Measurements from ENCODE around the gene EYA2. TPM values are rescaled to one million over a fixed set of nuclear protein-coding genes. Genes with fewer than 3 reads are reported as not detected.

EYA2 gene
- total RNA-seq, 1 experiment from 2014 or later = 0.25 TPM

DNA sequence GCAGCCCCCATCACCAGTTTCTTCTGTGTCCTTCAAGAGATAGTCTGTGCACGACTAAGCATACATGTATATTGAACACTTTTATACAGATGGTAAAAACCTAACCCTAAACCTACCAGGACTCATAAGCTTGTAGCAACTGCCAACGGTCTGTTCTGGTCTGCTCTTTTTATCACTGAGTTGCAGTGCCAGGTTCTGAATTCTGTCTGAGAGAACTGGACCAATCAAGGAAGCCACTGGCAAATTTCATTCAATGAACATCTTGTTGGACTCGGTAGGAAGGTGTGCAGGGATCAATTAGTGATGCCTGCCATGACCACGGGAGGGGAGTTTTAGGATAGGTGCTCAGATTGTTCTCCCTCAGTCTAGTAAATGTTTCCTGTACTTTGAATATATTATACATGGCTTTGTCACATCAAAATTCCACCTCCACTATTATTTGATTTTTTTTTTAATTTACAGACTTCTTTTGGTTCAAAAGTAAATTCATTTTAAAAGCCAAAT lies 146.8 kb downstream of the EYA2 start:
- no TSS peak for BruUV-seq (replicated peaks)
- Histone ChIP-seq H3K36me3 (ENCODE audit: control insufficient read depth, insufficient read depth, low read length) (no peaks in the 10 kb centered on the region), H3K4me3 (ENCODE audit: low read depth, low read length) (no peak overlapping the region), H3K9me3 (peaks cover 5% of the 10 kb centered on the region; the same call in 1 of the 2 replicates), H3K4me1 (no peaks in the 10 kb centered on the region), H3K27me3 (replicated peaks; ENCODE audit: control insufficient read depth, insufficient read depth, low read length) (no peaks in the 10 kb centered on the region)
- Mint-ChIP-seq H3K27ac (ENCODE audit: unreplicated experiment) (no peak overlapping the region), H3K4me3 (ENCODE audit: unreplicated experiment) (no peak overlapping the region), H3K4me1 (ENCODE audit: low read depth, unreplicated experiment) (no peaks in the 10 kb centered on the region), H3K9me3 (ENCODE audit: unreplicated experiment) (peaks cover 26% of the 10 kb centered on the region), H3K36me3 (ENCODE audit: insufficient read depth, unreplicated experiment) (no peaks in the 10 kb centered on the region), H3K27me3 (ENCODE audit: insufficient read depth, unreplicated experiment) (peaks cover 10% of the 10 kb centered on the region)
- TF ChIP-seq, protein P1, sequence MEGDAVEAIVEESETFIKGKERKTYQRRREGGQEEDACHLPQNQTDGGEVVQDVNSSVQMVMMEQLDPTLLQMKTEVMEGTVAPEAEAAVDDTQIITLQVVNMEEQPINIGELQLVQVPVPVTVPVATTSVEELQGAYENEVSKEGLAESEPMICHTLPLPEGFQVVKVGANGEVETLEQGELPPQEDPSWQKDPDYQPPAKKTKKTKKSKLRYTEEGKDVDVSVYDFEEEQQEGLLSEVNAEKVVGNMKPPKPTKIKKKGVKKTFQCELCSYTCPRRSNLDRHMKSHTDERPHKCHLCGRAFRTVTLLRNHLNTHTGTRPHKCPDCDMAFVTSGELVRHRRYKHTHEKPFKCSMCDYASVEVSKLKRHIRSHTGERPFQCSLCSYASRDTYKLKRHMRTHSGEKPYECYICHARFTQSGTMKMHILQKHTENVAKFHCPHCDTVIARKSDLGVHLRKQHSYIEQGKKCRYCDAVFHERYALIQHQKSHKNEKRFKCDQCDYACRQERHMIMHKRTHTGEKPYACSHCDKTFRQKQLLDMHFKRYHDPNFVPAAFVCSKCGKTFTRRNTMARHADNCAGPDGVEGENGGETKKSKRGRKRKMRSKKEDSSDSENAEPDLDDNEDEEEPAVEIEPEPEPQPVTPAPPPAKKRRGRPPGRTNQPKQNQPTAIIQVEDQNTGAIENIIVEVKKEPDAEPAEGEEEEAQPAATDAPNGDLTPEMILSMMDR (IDR thresholded peaks at IDR 0.05; ENCODE audit: insufficient read depth in 1 of 2, low read depth in 1 of 2, low read length in 1 of 2, severe bottlenecking in 1 of 2, unreplicated experiment in 1 of 2) = no peak
- intact Hi-C loops (cut with micrococcal nuclease; ENCODE audit: unreplicated experiment) = no loop called here
- POLR2A ChIA-PET = no interaction called here
- DNase-seq = no peak
- CTCF ChIA-PET = no interaction called here

DNA sequence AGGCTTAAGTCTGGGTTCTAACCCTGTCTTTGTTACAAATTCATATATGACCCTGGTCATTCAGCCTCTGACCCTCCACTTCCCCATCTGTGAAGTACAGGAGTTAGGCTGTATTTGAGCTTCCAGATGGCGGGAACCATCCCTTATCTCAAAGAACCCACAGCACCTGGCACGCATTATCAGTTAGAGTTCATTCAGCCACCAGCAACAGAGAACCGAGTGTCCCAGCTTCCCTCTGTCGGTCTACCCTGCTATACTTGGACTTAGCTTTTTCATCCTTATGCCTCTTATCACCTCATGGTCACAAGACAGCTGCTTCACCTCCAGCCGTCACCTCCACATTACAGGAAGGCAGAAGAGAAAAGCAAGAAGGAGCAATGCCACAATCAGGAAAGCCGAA lies 147.8 kb downstream of the EYA2 start:
- intact Hi-C loops (cut with micrococcal nuclease; ENCODE audit: unreplicated experiment) = no loop called here
- Mint-ChIP-seq H3K27ac (ENCODE audit: unreplicated experiment) (no peak overlapping the region), H3K4me3 (ENCODE audit: unreplicated experiment) (no peak overlapping the region), H3K27me3 (ENCODE audit: insufficient read depth, unreplicated experiment) (peaks cover 13% of the 10 kb centered on the region), H3K9me3 (ENCODE audit: unreplicated experiment) (peaks cover 23% of the 10 kb centered on the region), H3K4me1 (ENCODE audit: low read depth, unreplicated experiment) (no peaks in the 10 kb centered on the region), H3K36me3 (ENCODE audit: insufficient read depth, unreplicated experiment) (no peaks in the 10 kb centered on the region)
- no TSS peak for BruUV-seq (replicated peaks)
- no peaks in the 10 kb centered on the region for H3K27me3 ChIP-seq (replicated peaks; ENCODE audit: control insufficient read depth, insufficient read depth, low read length)
- TF ChIP-seq, protein P1 (IDR thresholded peaks at IDR 0.05; ENCODE audit: insufficient read depth in 1 of 2, low read depth in 1 of 2, low read length in 1 of 2, severe bottlenecking in 1 of 2, unreplicated experiment in 1 of 2) = no peak
- H3K36me3 ChIP-seq (ENCODE audit: control insufficient read depth, insufficient read depth, low read length) = no peaks in the 10 kb centered on the region
- no peak overlapping the region for H3K4me3 ChIP-seq (ENCODE audit: low read depth, low read length)
- POLR2A ChIA-PET = no interaction called here
- no peak for DNase-seq
- H3K9me3 ChIP-seq = peaks cover 5% of the 10 kb centered on the region; the same call in 1 of the 2 replicates
- CTCF ChIA-PET = no interaction called here
- no peaks in the 10 kb centered on the region for H3K4me1 ChIP-seq

DNA sequence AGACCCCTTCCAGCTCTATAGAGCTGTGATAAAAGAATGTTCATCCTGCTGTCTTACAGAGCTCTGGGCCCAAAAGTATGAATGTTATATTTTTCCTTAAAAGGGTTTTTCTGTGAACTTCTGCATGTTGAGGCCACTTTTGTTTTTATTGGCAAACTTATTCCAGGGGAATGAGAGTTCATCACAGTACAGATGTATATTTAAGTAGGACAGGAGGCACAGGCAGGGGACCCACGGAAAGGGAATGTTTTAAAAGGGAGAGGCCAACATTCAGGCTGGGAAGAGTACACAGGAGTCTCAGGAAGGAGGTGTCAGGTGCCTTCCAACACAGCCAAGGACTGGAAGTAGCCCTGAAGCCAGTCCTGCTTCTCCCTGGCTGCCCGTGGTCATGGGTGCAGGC lies 148.4 kb downstream of the EYA2 start:
- TF ChIP-seq, protein P1 (IDR thresholded peaks at IDR 0.05; ENCODE audit: insufficient read depth in 1 of 2, low read depth in 1 of 2, low read length in 1 of 2, severe bottlenecking in 1 of 2, unreplicated experiment in 1 of 2) = no peak
- H3K4me1 Mint-ChIP-seq (ENCODE audit: low read depth, unreplicated experiment) = no peaks in the 10 kb centered on the region
- CTCF ChIA-PET = no interaction called here
- H3K36me3 Mint-ChIP-seq (ENCODE audit: insufficient read depth, unreplicated experiment) = no peaks in the 10 kb centered on the region
- Histone ChIP-seq H3K4me3 (ENCODE audit: low read depth, low read length) (no peak overlapping the region), H3K27me3 (replicated peaks; ENCODE audit: control insufficient read depth, insufficient read depth, low read length) (no peaks in the 10 kb centered on the region), H3K36me3 (ENCODE audit: control insufficient read depth, insufficient read depth, low read length) (no peaks in the 10 kb centered on the region), H3K4me1 (no peaks in the 10 kb centered on the region), H3K9me3 (peaks cover 5% of the 10 kb centered on the region; the same call in 1 of the 2 replicates)
- H3K27ac Mint-ChIP-seq (ENCODE audit: unreplicated experiment) = no peak overlapping the region
- H3K27me3 Mint-ChIP-seq (ENCODE audit: insufficient read depth, unreplicated experiment) = peaks cover 12% of the 10 kb centered on the region
- peaks cover 17% of the 10 kb centered on the region for H3K9me3 Mint-ChIP-seq (ENCODE audit: unreplicated experiment)
- BruUV-seq (replicated peaks) = no TSS peak
- intact Hi-C loops (cut with micrococcal nuclease; ENCODE audit: unreplicated experiment) = no loop called here
- DNase-seq = no peak
- POLR2A ChIA-PET = no interaction called here
- H3K4me3 Mint-ChIP-seq (ENCODE audit: unreplicated experiment) = no peak overlapping the region

All from Caco-2 (cell line).